Measurements from ENCODE around the gene ARF6.
A peak's percentile ranks its signal among the peaks of the same experiment; 100 is the strongest.
"Not testable (repeated sequence)": the region's sequence is repeated elsewhere in the genome, so short reads cannot be mapped to it uniquely, and the experiment has no call there.

Gene ARF6

GRCh38 chr14:49892636-49893308 is at the start of gene ARF6:
TSS of gene ARF6 (plus strand) at chr14:49893082. CDS start at chr14:49893737, 655 bp downstream.
- DNase-seq (ENCODE audit: low read depth in 3 of 3, low spot score in 1 of 3) = peak; percentile 90 to 93 (median 91)

DNA sequence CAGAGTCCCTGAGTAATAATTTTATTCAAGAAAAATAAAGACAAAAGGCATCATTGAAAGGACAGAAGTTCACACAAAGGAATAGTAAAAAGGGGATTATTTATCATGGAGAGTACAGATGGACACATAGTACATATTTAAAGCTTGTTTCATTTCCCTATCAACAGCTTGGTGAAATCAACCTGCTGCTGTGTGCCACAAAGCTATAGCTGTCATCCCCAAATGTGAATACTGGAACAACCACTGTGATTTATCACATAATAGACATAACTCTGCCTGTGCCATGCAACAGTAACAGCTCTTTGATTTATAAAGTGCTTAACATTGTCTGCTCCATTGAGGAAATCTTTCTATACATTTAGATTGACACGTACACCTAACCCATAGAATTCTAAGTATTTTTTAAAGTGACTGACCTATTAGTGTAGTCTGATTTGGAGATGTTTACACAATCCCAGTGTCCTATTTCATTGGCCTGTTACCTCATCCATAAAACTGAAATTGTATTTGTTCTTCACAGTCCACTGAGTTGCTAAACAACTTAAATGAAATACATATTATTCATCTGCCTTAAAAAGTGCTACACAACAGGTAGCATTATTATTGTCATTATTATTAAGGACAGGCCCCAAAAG is 43.6 kb upstream of the ARF6 start:
- DNase-seq (ENCODE audit: low read depth in 3 of 3, low spot score in 1 of 3) = no peak

DNA sequence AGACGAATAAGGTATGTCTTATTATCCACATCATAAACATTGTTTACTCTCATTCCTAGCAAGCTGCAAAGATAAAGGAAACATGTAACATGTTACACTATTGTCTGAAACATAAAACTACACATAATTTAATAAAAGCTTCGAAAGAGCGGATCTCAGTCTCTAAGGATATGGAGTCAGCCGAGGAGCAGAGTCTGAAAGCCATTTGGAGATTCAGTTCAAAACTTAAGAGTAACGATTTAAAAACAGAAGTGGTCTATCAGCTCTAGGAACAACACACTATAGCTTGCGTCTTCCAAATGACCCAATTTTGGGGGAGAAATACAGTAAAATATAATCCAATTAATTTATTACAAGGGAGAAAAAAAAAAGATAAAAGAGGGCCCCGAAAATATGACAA is 41.1 kb upstream of the ARF6 start:
- DNase-seq (ENCODE audit: low read depth in 3 of 3, low spot score in 1 of 3) = no peak

DNA sequence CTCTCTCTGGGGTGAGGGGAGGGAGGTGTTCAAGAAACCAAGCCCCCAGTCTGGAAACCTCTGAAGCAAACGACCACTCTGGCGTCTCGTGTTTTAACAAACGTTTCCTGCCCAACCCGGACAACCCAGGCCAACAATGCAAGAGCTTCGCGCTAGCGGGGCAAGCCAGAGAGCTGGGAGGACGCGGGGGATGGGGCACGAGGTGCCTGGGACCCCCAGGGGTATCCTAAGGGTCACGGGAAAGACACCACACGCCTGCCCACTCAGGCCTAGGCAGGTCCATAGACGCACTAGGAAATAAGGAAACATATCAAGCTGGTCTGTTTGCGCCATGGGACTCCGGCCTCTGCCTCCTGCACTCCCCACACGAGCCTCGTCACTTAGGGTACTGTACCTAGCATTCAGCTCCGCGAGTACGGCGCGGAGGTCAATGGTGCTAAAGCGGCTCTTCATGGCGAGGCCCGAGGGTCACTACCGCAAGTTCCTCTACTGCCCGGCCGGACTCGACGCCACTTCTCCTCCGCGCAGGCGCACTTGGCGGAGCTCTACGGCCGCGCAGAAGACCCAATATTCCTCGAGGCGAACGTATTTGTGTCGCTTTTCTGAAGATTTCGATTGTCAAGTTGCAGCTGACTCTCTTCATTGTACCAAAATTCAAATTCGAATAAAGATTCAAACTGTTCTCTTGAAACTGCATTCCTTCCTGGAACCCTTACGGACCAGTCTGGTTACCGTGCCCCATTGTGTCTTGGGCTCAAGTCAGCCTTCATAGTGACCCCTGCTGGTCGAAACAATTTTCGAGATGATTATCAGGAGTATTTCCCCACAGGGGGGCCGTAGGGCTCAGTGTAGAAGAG is 40.4 kb upstream of the ARF6 start, which contains the start of gene NEMF:
TSS of gene NEMF (minus strand) at position 488 of the 857 bp plus-strand sequence. CDS start at position 453, 35 bp downstream.
- DNase-seq (ENCODE audit: low read depth in 3 of 3, low spot score in 1 of 3) = peak; percentile 50 to 67 (median 58)

GRCh38 chr14:49853158-49853477 is 39.8 kb upstream of the ARF6 start:
- DNase-seq (ENCODE audit: low read depth in 3 of 3, low spot score in 1 of 3) = no peak

DNA sequence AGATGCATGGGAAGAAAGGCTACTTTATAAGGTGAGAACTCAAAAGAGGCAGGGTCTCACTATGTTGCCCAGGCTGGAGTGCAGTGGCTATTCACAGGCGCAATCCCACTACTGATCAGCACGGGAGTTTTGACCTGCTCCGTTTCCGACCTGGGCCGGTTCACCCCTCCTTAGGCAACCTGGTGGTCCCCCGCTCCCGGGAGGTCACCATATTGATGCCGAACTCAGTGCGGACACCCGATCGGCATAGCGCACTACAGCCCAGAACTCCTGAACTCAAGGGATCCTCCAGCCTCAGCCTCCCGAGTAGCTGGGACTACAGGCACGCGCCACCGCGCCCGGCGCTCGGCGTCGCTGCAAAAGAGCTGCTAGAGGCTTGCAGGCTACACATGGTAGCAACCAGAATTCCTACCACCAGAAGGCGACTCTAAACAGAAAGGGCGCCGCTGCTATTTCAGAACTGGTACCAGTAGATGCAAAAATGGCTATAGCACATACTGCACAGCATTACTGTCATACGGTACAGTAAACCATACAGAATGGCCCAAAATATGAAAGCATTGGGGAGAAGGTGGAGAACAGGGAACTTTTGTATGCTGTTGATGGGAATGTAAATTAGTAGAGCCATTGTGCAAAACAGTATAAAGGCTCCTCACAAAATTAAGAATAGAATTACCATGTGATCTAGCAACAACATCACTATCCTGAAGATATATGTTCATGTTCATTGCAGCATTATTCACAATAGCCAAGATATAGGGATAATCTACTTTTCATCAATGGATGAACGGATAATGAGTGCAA is 39.1 kb upstream of the ARF6 start:
- DNase-seq (ENCODE audit: low read depth in 3 of 3, low spot score in 1 of 3) = peak; percentile 38 to 52 (median 42)

DNA sequence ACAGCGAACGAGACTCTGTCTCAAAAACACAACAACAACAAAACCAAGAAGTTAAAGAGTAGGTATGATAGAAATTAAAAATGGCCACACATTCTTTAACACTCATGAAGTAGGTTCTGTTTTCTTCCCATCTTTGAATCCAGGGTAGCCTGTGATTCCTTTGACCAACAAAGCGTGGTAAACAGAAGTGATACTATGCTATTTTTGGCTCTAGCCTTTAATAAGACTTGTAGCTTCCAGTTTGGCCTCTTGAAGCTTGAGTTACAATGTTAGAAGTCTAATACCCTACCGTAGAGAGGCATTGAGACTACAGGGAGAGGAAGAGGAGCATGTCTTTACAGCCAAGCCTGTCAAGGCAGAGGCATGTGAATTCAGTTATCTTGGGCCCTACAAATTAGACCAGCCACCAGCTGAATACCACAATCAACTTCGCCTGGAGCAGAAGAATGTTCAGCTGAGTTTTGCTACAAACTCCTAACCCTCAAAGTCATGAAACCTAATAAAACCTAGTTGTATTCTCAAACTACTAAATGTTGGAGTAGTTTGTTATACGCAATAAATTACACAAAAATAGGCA is 35.4 kb upstream of the ARF6 start:
- DNase-seq (ENCODE audit: low read depth in 3 of 3, low spot score in 1 of 3) = no peak

DNA sequence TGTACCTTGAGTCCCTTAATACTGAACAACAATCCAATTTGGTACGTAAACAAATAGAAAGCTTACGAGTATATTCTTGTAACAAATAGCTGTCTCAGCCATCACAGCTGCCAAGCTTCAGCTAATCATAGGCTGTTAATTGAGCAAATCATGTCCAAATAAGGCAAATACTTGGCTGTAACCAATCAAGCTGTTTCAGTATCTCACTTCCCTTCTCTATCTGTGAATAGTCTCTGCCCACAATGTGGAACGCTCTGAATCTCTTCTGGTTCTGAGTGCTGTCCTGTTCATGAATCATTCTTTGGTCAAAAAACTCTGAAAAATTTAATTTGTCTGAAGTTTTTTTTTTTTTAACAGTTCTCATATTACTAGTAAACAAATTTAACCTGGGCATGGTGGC is 34.5 kb upstream of the ARF6 start:
- no peak for DNase-seq (ENCODE audit: low read depth in 3 of 3, low spot score in 1 of 3)

DNA sequence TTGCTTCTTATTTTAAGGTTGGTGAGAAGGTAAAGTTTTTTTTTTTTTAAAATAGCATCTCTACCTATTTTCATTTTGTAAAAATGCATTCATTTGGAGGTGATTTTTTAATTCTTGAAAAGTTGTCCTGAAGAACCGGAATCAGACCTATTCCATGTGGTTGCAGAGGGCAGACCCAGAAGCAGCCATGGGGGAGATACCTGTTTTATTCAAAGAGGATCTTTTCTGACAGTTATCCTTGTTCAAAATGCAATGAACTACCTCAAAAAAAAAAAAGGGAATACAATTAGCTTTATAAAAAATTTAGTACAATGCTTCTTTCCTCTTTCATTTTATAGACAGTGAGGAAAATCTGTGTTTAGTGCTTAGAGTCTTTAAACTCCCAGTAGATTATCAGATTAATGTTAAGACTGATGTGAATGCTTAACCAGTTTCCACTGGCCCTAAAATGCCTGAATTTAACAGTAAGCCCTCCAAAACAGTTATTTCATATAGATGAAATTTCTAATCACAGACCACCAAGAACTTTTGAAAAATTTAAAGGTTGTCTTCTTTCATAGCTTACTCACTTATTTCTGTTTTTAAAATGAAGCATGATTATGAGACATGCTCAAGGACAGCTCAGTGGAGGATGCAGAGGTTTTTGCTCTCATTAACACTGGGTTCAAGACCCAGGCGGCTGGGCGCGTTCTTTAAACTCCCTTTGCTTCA is 31.7 kb upstream of the ARF6 start:
- DNase-seq (ENCODE audit: low read depth in 3 of 3, low spot score in 1 of 3) = no peak

GRCh38 chr14:49861699-49862088 is 31.2 kb upstream of the ARF6 start:
- DNase-seq (ENCODE audit: low read depth in 3 of 3, low spot score in 1 of 3) = peak in 2 of 3 donors; percentile 24 to 38

- DNase-seq (ENCODE audit: low read depth in 3 of 3, low spot score in 1 of 3) = peak; percentile 56 to 75 (median 74)
Observed at GRCh38 chr14:49862089-49862673, 30.7 kb upstream of the ARF6 start.

GRCh38 chr14:49863487-49864281 is 29.2 kb upstream of the ARF6 start:
- DNase-seq (ENCODE audit: low read depth in 3 of 3, low spot score in 1 of 3) = no peak

DNA sequence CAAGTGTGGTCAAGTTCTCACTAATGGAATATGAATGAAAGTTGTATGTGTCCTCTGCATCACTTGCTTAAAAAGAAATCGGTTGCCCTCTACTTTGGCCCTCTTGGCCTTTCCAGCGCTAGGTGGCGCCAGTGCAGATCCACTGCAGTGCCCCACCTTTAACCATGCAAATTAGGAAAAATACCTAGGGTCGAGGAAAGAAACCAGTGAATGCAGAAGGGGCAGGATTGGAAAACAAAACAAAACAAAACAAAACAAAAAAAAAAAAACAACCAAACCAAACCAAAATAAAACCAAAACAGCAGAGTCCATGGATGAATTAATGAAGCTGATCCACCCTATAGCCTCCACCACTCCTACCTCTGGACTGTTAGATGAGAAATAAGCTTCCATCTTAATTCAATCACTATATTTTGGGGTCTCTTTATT is 27.4 kb upstream of the ARF6 start:
- DNase-seq (ENCODE audit: low read depth in 3 of 3, low spot score in 1 of 3) = peak; percentile 46 to 81 (median 46)

DNA sequence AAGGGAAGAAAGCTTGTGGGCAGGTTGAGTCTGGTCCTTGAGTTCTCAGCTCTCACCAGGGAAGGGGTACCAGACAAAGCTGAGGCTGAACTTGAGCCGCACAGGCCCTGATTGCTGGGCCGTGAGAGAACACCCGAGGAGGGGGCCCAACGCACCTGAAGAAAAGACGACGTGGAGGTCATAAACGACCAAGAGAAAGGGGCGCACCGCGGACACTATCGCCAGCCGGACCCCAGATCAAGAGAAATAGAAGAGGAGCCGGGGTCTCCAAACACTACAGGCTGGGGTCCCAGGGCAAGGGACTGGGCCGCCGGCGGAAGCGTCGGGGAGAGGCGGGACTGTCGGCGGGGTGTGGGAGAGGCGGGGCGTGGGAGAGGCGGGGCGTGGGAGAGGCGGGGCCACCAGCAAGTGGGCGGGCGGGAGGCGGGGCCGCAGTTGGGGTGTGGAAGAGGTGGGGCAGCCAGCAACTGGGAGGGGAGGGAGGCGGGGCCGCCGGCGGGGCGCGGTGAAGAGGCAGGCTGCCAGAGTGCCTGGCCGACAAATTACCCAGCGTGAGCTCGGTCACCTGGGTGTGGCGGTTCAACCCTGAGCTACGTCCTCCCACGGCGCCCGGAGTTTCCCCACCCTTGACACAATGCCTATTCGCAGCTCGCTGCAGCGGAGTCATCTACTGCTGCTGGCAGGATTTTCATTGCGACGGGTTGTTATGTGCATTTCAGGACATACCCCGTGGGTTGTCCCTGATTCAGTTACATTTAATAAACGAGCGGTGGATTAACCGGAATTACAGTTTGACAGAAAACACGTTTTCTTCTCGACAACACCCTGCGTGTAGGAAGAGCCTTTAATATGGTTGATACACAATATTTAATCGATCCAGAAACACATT is 24.8 kb upstream of the ARF6 start:
- DNase-seq (ENCODE audit: low read depth in 3 of 3, low spot score in 1 of 3) = peak; percentile 97

- DNase-seq (ENCODE audit: low read depth in 3 of 3, low spot score in 1 of 3) = no peak
Observed at GRCh38 chr14:49868720-49869114, 24.2 kb upstream of the ARF6 start.

DNA sequence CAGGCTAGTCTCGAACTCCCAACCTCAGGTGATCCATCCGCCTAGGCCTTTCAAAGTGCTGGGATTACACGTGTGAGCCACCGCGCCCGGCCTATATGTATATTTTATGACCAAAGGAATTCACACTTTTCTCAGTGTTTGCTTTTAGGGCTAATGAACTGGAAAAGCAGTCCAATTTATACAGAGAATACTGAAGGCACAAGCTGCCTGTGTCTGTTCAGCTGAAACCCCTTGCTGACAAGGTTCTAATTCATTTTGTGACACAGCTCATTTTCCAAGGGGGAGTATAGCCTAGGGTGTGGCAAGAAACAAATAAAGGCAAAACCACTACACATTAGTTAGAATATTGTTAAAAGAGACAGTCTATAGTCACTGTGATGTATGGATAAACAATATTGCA is 22.0 kb upstream of the ARF6 start:
- DNase-seq (ENCODE audit: low read depth in 3 of 3, low spot score in 1 of 3) = no peak

DNA sequence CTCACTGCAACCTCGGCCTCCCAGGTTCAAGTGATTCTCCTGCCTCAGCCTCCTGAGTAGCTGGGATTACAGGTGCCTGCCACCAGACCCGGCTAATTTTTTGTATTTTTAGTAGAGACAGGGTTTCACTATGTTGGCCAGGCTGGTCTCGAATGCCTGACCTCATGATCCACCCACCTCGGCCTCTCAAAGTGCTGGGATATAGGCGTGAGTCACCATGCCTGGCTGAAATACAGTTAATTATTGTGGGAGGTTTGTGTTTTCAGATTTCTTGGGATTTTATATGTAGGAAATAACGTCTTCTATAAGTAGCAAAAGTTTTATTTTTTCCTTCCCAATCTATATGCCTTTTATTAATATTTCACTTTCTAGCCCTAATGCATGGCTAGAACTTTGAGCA is 19.3 kb upstream of the ARF6 start:
- DNase-seq (ENCODE audit: low read depth in 3 of 3, low spot score in 1 of 3) = not testable (repeated sequence)

GRCh38 chr14:49875640-49876198 is 17.2 kb upstream of the ARF6 start:
- DNase-seq (ENCODE audit: low read depth in 3 of 3, low spot score in 1 of 3) = no peak

Data from stimulated activated CD4-positive, alpha-beta T cell treated with anti-CD3 and anti-CD28 coated beads, TNF-alpha, amount 100 ng/mL, for 1 hour (primary cell).